ENCODE results near the gene ARHGEF11. TPM values are rescaled to one million over a fixed set of nuclear protein-coding genes. Genes with fewer than 3 reads are reported as not detected.

The ARHGEF11 gene
- total RNA-seq, 1 experiment from 2014 or later, result 55.5 TPM

DNA sequence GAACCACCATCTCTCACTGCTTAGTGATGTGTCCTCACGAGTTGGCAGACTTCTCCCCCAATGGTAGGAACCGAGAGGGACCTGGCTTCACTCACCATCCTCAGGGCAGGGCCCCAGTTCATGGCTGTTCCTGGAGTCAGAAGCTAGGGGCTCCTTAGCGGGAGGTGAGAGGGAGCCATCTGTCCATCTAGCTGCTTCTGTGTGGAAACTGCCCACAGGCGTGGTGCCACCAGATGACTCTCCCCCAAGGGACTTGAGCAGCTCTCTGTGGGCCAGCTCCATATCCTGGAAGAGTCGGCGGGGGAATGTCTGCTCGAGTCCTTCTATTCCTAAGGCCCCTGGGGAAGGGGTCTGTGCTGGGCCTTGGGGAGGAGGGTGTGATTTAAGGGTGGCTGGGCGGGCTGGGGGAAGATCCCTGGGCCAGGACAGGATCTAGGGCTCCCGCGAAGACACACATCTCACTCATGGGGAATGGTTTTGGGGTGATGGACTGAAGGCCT, 108.8 kb downstream of the ARHGEF11 start:
- TF ChIP-seq SIN3A (IDR thresholded peaks at IDR 0.05; ENCODE audit: borderline replicate concordance, insufficient read depth, low read depth, low read length), result no peak
- no peak for TF ChIP-seq POLR2AphosphoS5 (IDR thresholded peaks at IDR 0.05; ENCODE audit: low read depth, low read length)
- TF ChIP-seq, protein P1, sequence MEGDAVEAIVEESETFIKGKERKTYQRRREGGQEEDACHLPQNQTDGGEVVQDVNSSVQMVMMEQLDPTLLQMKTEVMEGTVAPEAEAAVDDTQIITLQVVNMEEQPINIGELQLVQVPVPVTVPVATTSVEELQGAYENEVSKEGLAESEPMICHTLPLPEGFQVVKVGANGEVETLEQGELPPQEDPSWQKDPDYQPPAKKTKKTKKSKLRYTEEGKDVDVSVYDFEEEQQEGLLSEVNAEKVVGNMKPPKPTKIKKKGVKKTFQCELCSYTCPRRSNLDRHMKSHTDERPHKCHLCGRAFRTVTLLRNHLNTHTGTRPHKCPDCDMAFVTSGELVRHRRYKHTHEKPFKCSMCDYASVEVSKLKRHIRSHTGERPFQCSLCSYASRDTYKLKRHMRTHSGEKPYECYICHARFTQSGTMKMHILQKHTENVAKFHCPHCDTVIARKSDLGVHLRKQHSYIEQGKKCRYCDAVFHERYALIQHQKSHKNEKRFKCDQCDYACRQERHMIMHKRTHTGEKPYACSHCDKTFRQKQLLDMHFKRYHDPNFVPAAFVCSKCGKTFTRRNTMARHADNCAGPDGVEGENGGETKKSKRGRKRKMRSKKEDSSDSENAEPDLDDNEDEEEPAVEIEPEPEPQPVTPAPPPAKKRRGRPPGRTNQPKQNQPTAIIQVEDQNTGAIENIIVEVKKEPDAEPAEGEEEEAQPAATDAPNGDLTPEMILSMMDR (IDR thresholded peaks at IDR 0.05), result no peak
- TF ChIP-seq TCF7L2 (IDR thresholded peaks at IDR 0.05; ENCODE audit: low read depth, low read length), result no peak
- TF ChIP-seq REST (IDR thresholded peaks at IDR 0.05; ENCODE audit: insufficient read depth in 1 of 2, low read depth in 2 of 2, low read length in 1 of 2), result no peak
- Histone ChIP-seq H3K4me1 (ENCODE audit: control insufficient read depth, insufficient read depth, low read length) (no peaks in the 10 kb centered on the region), H3K4me3 (ENCODE audit: low read depth in 2 of 2, low read length in 2 of 2) (no peak overlapping the region), H3K36me3 (ENCODE audit: control insufficient read depth, insufficient read depth, low read length) (no peaks in the 10 kb centered on the region; the same call in 1 of the 2 replicates), H3K9me3 (ENCODE audit: control insufficient read depth, insufficient read depth, low read depth, low read length) (no peaks in the 10 kb centered on the region), H3K27me3 (ENCODE audit: control insufficient read depth, insufficient read depth, low read length) (no peaks in the 10 kb centered on the region), H3K27ac (ENCODE audit: low read length) (no peak overlapping the region)
- intact Hi-C loops (cut with micrococcal nuclease; ENCODE audit: unreplicated experiment), result no loop called here
- no TSS peak for BruUV-seq (replicated peaks)
- POLR2A ChIA-PET, result interaction anchor here (0.6 to 0.7 kb wide), 3 partner anchors 17 to 48 kb away, joined by 3 to 8 read pairs (median 7); no protein-coding TSS in a partner anchor
- ATAC-seq (no peak), DNase-seq (ENCODE audit: low read depth, low spot score) (no peak)
- in situ Hi-C loops (cut with HindIII; ENCODE audit: low pct_unique_long_range_greater_than_20kb, low sequenced_read_pairs), result no loop called here
- CTCF ChIA-PET, result no interaction called here

DNA sequence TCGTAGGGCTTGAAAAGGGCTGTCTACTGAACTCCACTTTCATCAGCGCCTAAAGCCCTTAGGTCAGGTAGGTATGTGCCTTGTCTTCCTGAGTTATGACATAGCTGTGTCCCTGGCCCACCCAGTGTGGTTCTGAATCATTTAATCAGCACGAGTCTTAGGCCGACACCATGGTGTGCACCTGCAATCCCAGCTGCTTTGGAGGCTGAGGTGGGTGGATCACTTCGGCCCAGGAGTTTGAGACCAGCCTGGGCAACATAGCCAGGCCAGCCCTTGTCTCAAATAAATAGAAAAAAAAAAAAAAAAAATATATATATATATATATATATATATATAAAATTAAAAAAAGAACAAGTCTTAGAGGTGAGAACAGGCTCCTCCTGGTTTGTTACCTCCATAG, 109.4 kb downstream of the ARHGEF11 start:
- H3K4me1 ChIP-seq (ENCODE audit: control insufficient read depth, insufficient read depth, low read length), result no peaks in the 10 kb centered on the region
- no TSS peak for BruUV-seq (replicated peaks)
- ATAC-seq (no peak), DNase-seq (ENCODE audit: low read depth, low spot score) (no peak)
- intact Hi-C loops (cut with micrococcal nuclease; ENCODE audit: unreplicated experiment), result no loop called here
- H3K36me3 ChIP-seq (ENCODE audit: control insufficient read depth, insufficient read depth, low read length), result no peaks in the 10 kb centered on the region; the same call in 1 of the 2 replicates
- in situ Hi-C loops (cut with HindIII; ENCODE audit: low pct_unique_long_range_greater_than_20kb, low sequenced_read_pairs), result no loop called here
- TF ChIP-seq REST (IDR thresholded peaks at IDR 0.05; ENCODE audit: insufficient read depth in 1 of 2, low read depth in 2 of 2, low read length in 1 of 2), result no peak
- TF ChIP-seq POLR2AphosphoS5 (IDR thresholded peaks at IDR 0.05; ENCODE audit: low read depth, low read length), result no peak
- TF ChIP-seq, protein P1 (IDR thresholded peaks at IDR 0.05), result no peak
- no peak for TF ChIP-seq TCF7L2 (IDR thresholded peaks at IDR 0.05; ENCODE audit: low read depth, low read length)
- no peak for TF ChIP-seq SIN3A (IDR thresholded peaks at IDR 0.05; ENCODE audit: borderline replicate concordance, insufficient read depth, low read depth, low read length)
- no peaks in the 10 kb centered on the region for H3K9me3 ChIP-seq (ENCODE audit: control insufficient read depth, insufficient read depth, low read depth, low read length)
- H3K27me3 ChIP-seq (ENCODE audit: control insufficient read depth, insufficient read depth, low read length), result no peaks in the 10 kb centered on the region
- no peak overlapping the region for H3K27ac ChIP-seq (ENCODE audit: low read length)
- CTCF ChIA-PET, result no interaction called here
- no peak overlapping the region for H3K4me3 ChIP-seq (ENCODE audit: low read depth in 2 of 2, low read length in 2 of 2)
- POLR2A ChIA-PET, result interaction anchor here (0.6 to 0.7 kb wide), 2 partner anchors 16 to 47 kb away, joined by 3 to 7 read pairs; no protein-coding TSS in a partner anchor
